Stimulated activated CD4-positive, alpha-beta T cell treated with anti-CD3 and anti-CD28 coated beads, Interleukin-15, amount 100 ng/mL, for 48 hours (primary cell): ENCODE results near the gene PDHA1.

Experiments
- DNase-seq, 2 donors: peaks; one replicate each; pipeline ENCODE4 v3.0.0-alpha.2; 2020; ENCODE audit warnings: low read depth in 2 of 2

PDHA1 gene

GRCh38 chrX:19375546-19375945 is 31.8 kb downstream of the PDHA1 start:
- no peak for DNase-seq

- DNase-seq = no peak
Observed at GRCh38 chrX:19377799-19378198, 34.1 kb downstream of the PDHA1 start.

GRCh38 chrX:19381326-19381725 is 37.6 kb downstream of the PDHA1 start:
- no peak for DNase-seq

DNA sequence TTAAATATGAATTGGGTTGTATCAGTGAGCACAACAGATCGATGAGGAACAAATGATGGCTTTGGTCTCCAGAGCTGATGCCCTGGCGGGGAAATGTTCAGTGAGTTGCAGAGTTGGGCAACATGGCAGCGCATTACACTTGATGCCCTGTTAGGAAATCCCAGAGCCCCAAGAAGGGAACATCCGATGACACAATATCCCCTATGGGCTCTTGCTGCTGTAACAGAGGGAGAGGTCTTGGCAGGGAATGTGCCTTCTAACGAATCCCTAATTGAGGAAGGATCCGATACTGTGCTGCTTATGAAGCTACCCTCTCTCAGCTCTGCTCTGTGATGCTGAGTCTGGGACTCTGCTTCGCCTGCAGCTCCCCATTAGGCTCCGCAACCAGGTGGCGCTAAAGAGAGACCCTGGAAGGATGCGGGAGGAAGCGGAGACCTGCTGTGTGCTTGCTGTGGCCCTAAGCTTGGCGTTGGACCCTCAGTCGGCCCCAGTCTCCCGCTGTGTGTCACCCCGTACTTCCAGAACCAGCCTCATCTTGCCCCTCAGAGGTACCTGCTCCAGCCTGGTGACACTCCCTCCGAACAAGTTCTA is 38.9 kb downstream of the PDHA1 start:
- DNase-seq = peak; percentile 18 to 53

- DNase-seq = no peak
Observed at GRCh38 chrX:19386679-19387078, 43.0 kb downstream of the PDHA1 start.

GRCh38 chrX:19388064-19388679 is 44.4 kb downstream of the PDHA1 start:
- no peak for DNase-seq

DNA sequence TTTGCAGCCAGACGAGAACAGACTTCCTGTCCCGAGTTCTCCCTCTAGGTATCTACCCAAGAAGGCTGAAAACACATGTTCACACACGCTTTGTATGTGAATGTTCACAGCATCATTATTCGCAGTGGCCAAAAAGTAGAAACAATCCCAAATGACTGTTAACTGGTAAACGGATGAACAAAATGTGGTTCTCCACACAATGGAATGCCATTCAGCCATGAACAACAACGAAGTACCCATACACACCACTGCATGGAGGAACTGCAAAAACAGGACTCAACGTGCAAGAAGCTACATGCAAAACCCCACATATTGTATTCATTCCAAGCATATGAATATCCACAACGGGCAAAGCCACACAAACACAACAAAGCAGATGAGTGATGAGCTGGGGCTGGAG is 45.0 kb downstream of the PDHA1 start:
- no peak for DNase-seq

- DNase-seq = no peak
Observed at GRCh38 chrX:19389227-19389845, 45.6 kb downstream of the PDHA1 start.

- DNase-seq = no peak
Observed at GRCh38 chrX:19392078-19392477, 48.4 kb downstream of the PDHA1 start.

DNA sequence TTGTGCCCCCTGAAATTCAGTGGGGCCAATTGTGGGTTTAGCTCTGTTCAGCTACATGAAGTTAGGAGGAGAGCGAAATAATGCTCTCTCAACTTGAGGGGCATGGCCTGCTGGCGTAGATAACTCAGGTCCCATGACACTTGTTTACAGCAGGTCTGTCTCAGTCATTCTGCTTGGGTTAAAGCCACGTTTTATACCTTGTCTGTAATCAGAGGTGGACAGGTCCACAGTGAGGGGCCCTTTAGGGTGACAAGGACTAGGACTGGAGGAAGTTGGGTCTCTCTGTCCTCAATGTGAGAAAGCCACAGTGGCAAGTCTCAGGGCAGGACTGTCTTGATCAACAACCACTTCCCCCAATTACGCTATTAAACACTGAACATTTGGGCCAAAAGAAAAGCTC is 49.0 kb downstream of the PDHA1 start:
- no peak for DNase-seq

DNA sequence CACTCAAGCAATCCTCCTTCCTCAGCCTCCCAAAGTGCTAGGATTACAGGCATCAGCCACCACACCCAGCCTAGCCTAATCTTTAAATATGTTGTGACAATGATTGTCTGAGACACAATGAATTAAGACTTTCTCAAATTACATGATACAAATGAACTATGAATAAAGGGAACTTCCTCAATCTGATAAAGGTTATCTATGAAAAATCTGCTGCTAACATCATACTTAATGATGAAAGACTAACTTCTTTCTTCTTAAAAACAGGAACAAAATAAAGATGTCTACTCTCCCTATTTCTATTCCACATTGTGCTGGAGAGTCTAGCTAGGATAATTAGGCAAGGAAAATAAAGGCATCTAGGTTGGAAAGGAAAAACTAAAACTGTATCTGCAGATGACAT is 60.0 kb downstream of the PDHA1 start:
- DNase-seq = no peak

DNA sequence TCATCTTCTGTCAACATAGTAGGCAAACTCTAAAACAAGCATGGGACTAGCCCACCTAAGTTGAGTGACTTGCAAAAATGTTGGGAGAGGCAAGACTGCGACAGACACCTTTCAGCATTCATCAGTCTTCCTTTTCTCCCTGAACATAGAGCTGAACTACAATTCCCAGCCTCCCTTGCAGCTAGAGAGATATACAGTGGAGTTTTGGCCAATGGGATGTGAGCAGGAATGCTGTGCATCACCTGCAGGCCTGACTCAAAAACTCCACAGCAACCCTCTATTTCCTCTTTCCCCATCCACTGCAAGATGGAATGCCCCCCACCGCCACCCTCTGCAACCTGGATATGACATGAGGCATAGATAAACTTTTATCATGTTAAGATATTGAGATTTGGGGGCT is 66.5 kb downstream of the PDHA1 start:
- DNase-seq = no peak
